Brain microvascular endothelial cell (primary cell): ENCODE results near the gene GGPS1.

Experiments used
- DNase-seq: peaks from one replicate; pipeline ENCODE4 v3.0.0-alpha.2; 2020
- H3K27ac ChIP-seq: fragments of 250-450 bp; sonication (Bioruptor Pico); 2 replicates; pipeline ENCODE4 v1.5.1; 2020; ENCODE audit warnings: mild to moderate bottlenecking, moderate library complexity
- H3K27me3 ChIP-seq: fragments of 250-450 bp; sonication (Bioruptor Pico); replicated peaks from 2 replicates; pipeline ENCODE4 v1.5.1; 2020; ENCODE audit warnings: mild to moderate bottlenecking
- H3K36me3 ChIP-seq: fragments of 250-450 bp; sonication (Bioruptor Pico); replicated peaks from 2 replicates; pipeline ENCODE4 v1.5.1; 2020; ENCODE audit warnings: mild to moderate bottlenecking
- H3K4me3 ChIP-seq: 2 replicates; pipeline ENCODE4 v1.5.1; 2011; ENCODE audit warnings: low read depth, mild to moderate bottlenecking, control low read depth, low read length, moderate library complexity
- CTCF ChIP-seq: IDR thresholded peaks from 2 replicates; pipeline ENCODE4 v1.5.1; 2011; ENCODE audit warnings: low read depth, mild to moderate bottlenecking, moderate library complexity, low read length, control low read depth, inconsistent platforms; ENCODE audit errors: missing control alignments
- in situ Hi-C: cut with HindIII; loops from 2 replicates; pipeline ENCODE4 v1.10.0; 2017; ENCODE audit warnings: low sequenced_read_pairs, low pct_ligation_motif_present

Gene GGPS1

GRCh38 chr1:235327559-235328270, 655 bp upstream of the GGPS1 start, which contains the start of gene ARID4B:
Gene ARID4B, minus strand, starts transcription at chr1:235328179. Its CDS starts 1,260 bp downstream, at chr1:235326919.
- Histone ChIP-seq H3K4me3 (peak within 1 kb of the TSS; percentile 94), H3K36me3 (no peaks in the 10 kb centered on the region), H3K27ac (peak within 1 kb of the TSS; percentile 96), H3K27me3 (no peaks in the 10 kb centered on the region)
- in situ Hi-C loops, result no loop called here
- DNase-seq, result no peak
- TF ChIP-seq CTCF, result no peak

- Histone ChIP-seq H3K36me3 (no peaks in the 10 kb centered on the region), H3K4me3 (peak overlapping the region; percentile 84), H3K27ac (peak overlapping the region; percentile 96), H3K27me3 (no peaks in the 10 kb centered on the region)
- peak; percentile 51 for DNase-seq
- in situ Hi-C loops, result no loop called here
- no peak for TF ChIP-seq CTCF
These were observed 951 bp downstream of the GGPS1 start for GRCh38 chr1:235329139-235329902.

- no peak for TF ChIP-seq CTCF
- DNase-seq, result no peak
- H3K36me3 ChIP-seq, result no peaks in the 10 kb centered on the region
- in situ Hi-C loops, result no loop called here
- no peak overlapping the region for H3K27ac ChIP-seq
- no peaks in the 10 kb centered on the region for H3K27me3 ChIP-seq
- H3K4me3 ChIP-seq, result no peak overlapping the region
These were observed 2.5 kb downstream of the GGPS1 start for GRCh38 chr1:235330918-235331285.

- no peak for TF ChIP-seq CTCF
- in situ Hi-C loops, result no loop called here
- Histone ChIP-seq H3K4me3 (no peak overlapping the region), H3K27ac (no peak overlapping the region), H3K27me3 (no peaks in the 10 kb centered on the region), H3K36me3 (no peaks in the 10 kb centered on the region)
- DNase-seq, result no peak
These were observed 3.0 kb downstream of the GGPS1 start for GRCh38 chr1:235331401-235331800.

GRCh38 chr1:235336903-235337302, 8.5 kb downstream of the GGPS1 start:
- in situ Hi-C loops, result no loop called here
- H3K27me3 ChIP-seq, result no peaks in the 10 kb centered on the region
- no peak for TF ChIP-seq CTCF
- H3K36me3 ChIP-seq, result no peaks in the 10 kb centered on the region
- no peak overlapping the region for H3K4me3 ChIP-seq
- no peak for DNase-seq
- H3K27ac ChIP-seq, result no peak overlapping the region

GRCh38 chr1:235339746-235340145, 11.4 kb downstream of the GGPS1 start:
- in situ Hi-C loops, result no loop called here
- no peak for TF ChIP-seq CTCF
- H3K36me3 ChIP-seq, result peaks cover 5% of the 10 kb centered on the region
- H3K4me3 ChIP-seq, result no peak overlapping the region
- no peak overlapping the region for H3K27ac ChIP-seq
- DNase-seq, result no peak
- H3K27me3 ChIP-seq, result no peaks in the 10 kb centered on the region
